HG03558 (cell line): Measurements from ENCODE around the gene EXOSC2.
"Not testable (repeated sequence)": the region's sequence is repeated elsewhere in the genome, so short reads cannot be mapped to it uniquely, and the experiment has no call there.

Source experiments
- ATAC-seq: cut with Tn5 transposase; IDR thresholded peaks from one replicate; pipeline ENCODE4 v1.9.1; 2021; ENCODE audit warnings: moderate number of reproducible peaks; ENCODE audit not compliant: unreplicated experiment; ENCODE audit errors: extremely low read depth

Gene EXOSC2

DNA sequence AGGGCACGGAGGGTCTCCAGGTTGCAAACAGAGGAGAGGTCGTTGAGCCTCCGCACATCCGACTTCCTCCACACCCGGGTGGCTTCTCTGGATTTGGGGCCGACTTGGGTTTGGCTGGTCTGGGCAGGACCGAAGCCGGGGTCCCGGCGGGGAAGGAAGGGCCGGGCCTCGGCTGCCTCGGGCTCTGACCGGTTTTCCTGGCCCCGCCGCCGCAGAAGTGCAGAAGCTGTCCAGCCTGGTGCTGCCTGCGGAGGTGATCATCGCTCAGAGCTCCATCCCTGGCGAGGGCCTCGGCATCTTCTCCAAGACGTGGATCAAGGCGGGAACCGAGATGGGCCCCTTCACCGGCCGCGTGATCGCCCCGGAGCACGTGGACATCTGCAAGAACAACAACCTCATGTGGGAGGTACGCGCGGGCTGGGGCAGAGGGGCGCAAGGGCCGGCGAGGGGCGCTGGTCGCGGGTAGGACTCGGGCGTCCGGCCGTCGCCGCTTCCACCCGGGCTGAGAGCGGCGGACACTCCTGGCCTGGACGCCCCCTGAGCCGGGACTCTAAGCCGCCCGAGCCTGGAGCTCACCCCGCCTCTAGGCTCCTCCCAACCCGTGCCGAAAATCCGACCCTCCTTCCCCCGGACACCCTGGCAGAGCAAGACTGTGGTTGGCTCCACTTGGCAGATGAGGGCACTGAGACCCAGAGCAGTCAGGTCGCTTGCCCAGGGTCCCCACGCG is 27.0 kb upstream of the EXOSC2 start:
- no peak for ATAC-seq

DNA sequence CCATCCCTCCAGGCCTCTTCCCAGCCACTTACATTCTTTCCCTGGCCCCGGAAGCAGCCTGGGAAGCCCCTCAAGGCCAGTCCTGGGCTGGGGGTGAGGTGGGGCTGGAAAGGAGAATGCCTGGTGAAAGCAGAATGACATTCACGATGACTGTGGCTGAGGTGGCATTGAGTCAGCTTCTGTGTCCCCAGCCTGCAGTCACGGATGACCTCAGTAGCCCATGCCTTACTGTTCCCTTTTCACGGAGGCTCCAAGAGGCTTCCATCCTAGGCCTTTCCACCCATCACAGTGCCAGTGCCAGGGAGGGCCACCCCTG is 26.5 kb upstream of the EXOSC2 start:
- ATAC-seq: no peak

DNA sequence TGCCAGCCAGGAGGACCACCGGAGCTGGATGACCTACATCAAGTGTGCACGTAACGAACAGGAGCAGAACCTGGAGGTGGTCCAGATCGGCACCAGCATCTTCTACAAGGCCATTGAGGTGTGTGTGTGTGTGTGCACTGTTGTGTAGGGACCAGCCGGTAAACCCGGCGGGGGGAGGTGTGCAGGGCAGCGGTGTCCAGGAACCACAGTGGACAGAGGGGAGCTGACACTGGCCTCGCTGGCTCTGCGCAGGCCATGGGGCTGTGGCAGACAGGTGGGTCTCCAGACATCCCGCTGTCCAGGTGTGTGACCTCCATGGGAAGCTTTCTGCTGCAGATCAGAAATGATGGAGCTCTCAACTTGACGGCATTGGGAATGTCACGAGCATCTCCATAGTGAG is 25.4 kb upstream of the EXOSC2 start:
- no peak for ATAC-seq

DNA sequence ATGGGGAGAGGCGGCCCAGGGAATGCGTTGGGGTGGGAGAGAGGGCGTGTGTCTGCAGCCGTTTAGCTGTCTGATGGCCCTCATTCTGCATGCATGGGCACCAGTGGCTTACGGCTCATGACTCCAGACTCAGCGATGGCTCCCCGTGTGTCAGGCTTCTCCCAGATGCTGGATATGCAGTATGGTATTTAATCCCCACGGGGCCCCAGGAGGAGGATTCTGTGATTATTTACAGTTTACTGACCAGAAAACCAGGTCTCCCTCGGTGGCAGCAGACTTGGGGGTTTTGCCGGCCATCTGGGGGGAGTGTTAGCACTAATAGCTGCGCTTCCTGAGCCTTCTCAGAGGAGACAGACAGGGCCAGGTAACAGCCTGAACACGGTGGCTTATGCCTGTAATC is 24.9 kb upstream of the EXOSC2 start:
- ATAC-seq: no peak

DNA sequence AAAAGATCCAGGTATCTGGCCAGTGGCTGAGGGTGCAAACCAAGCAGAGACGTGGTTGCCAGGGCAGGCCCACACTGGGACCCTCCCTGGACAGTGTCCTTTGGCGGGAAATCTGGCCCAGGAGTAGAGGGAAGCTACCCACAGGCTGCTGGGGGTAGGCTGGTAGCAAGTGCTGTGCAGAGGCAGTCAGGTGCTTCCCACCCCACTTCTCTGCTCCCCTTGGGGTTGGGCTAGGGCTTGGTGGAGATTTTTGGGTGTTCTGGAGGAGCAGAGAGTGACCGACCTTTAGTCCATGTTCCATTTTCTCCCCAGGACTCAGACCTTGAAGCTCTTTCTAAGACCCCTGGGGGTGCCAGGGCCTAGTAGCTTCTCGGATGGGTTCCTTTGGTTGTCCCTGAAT is 23.6 kb upstream of the EXOSC2 start:
- ATAC-seq: no peak

DNA sequence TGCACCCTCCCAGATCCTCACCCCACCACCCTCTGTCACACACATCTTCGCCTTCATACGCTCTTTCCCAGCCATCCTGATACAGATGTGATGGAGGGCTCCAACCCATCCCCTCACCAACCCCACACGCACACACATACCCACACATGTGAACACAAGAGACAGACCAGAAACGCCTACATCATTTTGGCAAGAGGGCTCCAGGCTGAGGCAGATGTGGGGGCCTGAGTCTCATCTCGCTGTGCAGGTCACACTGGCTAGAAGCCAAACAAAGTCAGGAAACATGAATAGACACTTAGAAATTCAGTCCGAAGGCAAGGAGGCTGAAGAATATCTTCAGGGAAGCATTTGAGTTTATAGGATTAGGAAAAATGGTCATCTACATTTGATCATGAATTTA is 22.9 kb upstream of the EXOSC2 start:
- no peak for ATAC-seq

DNA sequence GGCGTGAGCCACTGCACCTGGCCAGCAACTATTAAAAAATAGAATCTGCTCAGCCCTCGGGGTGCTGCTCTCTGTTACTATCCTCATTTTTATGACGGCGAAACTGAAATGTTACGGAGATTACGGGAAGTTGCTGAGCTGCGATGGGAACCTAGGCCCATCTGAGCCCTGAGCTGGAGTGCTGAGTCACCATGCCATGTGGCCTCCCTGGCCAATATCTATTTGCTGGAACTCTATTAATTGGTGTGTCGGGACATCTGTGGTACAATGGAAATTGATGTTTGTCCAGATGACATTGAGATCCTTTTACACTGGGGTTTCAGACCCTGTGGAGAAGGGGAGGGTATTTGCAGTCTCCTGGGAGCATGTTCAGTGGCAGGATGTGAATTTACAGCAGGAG is 21.1 kb upstream of the EXOSC2 start:
- no peak for ATAC-seq

DNA sequence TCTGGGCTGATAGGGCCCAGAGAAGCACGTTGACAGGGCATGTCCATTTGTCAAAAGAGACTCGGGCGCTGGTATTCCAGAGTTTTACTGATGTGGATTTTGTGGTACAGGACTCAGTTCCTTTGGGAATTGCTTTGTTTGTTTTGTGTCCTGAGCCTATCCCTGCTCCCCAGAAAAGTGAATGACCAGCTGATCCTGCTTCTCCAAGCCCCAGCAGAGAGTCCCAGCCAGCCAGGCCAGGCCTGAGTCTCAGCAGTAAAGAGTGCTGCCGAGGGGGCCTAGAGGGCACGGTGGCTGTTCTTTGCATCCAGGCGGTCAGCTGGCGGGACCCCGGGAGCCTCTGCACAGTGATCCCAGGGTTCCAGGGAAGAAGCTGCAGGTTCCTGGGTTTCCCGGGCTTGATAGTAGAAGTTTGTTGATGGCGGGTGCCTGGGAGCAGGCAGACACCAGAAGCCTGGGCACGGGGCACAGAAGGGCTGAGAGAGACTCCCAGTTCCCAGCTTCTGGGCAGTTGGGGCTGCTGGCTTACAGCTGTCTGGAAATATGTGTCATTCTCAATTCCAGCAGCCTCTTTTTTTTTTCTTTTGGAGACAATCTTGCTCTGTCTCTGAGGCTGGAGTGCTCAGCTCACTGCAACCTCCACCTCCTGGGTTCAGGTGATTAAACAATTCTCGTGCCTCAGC is 20.5 kb upstream of the EXOSC2 start:
- ATAC-seq: no peak

DNA sequence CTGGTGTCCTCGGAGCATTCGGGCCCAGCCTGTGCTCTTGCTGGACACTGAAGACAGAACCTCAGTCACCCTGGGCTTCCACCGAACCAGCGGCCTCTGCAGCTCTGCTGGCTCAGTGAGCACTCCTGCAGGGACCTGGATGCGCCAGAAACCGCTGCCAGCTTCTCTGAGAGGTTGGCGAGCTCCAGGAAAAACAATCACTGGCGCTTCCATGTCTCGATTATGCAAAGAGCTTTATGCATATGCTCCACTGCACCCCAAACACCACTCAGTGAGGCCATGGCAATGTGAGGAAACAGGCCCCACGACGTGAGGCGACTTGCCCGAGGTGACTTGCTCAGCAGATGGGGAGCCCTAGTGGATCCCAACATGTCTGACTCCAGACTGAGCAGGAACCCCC is 18.2 kb upstream of the EXOSC2 start:
- ATAC-seq: no peak

DNA sequence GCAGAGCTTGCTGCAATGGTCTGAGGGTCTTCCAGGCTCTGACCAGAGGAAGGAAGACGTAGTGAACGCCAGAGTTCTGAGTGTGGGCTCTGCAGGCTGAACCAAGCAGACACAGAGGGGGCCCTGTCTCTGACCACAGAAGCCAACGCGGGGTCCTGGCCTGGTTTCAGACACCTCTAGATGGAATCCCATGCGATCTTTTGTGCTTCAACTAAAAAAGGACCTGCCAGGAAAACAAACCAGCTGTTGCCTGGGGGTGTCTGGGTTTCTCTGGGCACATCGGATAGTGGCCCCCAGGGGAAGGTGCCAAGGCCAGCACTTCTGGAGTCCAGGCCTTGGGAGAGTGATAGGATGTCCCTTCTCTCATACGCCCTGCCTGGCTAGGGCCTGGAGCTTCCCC is 16.3 kb upstream of the EXOSC2 start:
- ATAC-seq: no peak

DNA sequence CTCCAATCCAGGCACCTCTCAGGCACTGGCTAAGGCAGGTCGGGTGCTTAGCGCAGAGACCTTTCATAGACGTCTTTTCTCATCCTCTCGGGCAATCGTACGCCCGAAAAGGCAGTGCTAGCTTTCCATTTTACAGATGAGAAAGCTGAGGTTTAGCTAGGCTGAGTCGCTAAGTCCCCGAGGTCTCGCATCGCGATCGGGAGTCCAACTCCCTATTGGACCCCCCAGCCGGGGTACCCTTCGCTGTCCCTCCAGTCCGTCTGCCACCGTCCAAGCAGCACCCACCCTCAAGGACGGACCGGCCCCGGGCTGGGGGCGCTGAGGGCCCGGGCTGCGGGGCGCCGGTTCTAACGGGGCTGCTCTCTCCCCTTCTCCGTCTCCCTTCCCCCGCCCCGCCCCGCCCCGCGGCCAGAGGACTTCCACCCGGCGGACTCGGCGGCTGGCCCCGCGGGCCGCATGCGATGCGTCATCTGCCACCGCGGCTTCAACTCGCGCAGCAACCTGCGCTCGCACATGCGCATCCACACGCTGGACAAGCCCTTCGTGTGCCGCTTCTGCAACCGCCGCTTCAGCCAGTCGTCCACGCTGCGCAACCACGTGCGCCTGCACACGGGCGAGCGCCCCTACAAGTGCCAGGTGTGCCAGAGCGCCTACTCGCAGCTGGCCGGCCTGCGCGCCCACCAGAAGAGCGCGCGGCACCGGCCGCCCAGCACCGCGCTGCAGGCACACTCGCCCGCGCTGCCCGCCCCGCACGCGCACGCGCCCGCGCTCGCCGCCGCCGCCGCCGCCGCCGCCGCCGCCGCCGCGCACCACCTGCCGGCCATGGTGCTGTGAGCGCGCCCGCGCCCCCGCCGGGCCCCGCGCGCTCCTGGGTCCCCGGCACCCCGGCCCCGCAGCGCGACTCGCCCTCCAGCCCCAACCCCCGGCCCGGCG is 12.5 kb upstream of the EXOSC2 start:
- peak; percentile 45 for ATAC-seq

DNA sequence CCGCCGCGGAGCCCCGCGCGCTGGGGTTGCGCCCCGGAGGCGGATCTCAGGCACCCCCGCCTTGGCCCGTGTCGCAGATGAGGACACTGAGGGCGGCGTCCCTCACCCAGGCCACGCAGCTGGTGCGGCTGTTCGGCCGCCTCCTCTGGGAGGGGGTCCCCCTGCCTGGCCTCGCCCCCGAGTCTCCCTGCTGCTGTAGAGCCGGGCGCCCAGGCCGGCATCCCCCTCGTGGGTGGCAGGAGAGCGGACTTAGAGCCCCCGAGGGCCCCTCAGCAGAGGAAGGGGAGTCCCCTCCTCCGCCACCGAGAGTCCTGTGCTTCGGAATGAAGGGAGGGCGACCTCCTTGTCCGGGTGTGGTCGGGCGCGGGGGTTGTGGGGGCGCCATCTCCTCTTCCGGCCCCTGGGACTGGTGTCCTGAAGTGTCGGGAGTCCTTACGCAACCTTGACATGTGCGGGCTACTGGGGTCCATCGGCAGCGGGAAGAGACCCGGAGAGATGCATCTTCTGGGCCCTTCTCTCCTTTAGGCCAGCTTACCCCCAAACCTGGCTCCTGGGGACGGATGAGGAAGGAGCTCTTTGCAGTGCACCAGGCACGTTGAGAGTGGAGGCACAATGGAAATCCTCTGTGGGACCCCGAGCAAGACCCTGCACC is 11.7 kb upstream of the EXOSC2 start:
- ATAC-seq: no peak

DNA sequence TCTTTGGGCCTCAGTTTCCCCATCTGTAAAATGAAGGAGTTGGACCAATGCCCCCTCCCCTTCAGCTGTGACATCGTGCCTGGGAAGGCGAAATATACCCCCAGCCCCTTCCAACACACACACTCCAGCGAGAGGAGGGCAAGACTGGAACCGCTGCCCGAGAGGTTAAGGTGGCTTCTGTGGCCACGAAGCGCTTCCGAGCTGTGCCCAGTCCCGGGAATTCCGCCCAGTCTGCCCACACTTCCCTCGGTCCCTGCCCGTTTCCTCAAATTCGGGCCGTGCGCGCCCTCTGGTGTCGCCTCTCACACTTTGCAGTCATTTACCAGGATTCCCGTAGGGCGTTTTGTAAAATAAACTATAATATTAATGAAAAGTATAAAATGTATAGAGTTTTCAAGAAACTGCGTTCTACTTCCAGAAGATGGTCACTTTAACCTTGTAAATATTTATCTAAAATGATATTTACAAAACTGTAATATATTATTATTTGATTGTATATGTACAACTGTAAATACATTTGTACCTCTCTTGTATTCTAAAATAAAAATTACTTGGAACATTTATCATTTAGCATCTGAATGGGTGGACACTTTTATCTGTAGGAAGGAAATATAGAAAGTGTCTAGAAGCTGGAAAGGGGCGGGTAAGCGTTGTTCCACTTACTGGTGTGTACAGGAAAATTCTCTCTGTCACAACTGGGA is 11.0 kb upstream of the EXOSC2 start:
- no peak for ATAC-seq

DNA sequence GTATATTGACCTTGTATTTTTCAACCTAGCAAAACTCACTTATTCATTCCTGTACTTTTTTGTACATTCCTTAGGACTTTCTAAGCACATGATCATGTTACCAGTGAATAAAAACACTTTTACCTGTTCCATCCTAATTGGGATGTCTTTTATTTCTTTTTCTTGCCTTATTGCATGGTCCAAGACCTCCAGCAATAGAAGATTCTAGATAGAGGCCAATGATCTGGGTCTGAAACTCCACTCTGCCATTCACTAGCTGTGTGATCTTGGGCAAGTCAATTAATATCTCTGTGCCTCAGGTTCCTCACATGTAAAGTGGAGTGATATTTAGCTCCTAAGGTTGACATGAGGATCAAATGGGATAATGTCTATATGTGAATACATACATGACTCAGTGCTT is 8.5 kb upstream of the EXOSC2 start:
- ATAC-seq: no peak

DNA sequence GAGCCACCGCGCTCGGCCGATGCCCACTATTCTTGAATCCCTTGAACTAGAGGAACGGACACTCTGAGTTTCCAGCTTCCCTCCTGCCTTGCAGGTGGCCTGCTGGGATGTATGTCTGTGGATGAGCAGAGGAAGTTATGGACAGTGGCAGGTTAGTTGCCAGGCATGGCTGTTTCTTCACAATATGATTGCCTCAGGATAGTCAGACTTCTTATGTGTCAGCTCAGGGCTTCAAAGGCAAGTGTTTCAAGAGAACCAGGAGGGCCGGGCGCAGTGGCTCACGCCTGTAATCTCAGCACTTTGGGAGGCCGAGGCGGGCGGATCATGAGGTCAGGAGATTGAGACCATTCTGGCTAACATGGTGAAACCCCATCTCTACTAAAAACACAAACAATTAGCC is 7.6 kb upstream of the EXOSC2 start:
- not testable (repeated sequence) for ATAC-seq

DNA sequence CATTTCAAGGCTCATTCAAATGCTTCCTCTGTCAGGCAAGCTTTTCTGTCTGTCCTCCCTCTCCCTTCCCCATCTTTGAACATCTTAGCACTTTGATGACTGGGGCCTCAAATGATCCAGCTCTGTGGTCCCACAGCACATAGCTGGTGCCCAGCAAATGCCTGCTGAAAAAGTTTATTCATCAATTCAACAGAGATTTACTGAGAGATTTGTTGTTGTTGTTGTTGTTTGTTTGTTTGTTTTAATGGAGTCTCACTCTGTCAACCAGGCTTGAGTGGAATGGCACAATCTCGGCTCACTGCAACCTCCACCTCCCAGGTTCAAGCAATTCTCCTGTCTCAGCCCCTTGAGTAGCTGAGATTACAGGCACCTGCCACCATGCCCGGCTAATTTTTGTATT is 6.0 kb upstream of the EXOSC2 start:
- no peak for ATAC-seq

DNA sequence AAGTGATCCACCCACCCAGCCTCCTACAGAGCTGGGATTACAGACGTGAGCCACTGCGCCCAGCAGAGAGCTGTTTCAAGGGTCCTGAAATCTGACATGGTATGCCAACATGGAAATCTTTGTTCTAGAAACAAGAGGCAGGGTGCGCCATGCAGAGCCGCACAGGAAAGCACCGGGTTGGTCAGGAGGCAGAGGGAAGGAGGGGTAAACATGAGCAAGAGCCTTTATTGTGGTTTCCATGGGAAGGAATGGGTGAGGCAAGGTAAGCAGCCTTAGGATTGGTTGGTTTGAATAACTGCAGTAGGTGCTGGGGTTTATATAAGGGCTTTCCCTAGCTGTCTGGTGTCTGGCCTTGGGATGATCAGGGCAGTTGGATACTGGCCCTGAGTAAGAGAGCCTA is 5.5 kb upstream of the EXOSC2 start:
- no peak for ATAC-seq

DNA sequence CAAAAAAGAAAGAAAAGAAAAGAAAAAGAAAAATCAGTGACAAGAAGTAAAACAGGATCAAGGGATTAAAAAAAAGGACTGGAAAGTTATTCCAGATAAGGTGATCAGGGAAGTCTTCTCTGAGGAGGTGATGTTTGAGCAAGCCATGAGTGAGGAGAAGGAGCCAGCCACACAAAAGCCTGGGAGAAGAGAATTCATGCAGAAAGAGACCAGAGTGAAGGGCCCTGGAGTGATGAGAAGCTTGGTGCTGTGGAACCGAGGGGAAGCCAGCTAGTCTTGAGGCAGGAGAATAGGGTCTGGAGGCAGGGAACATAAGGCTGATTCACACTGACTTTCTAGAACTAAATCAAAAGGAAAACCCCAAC is 4.0 kb upstream of the EXOSC2 start:
- ATAC-seq: no peak

DNA sequence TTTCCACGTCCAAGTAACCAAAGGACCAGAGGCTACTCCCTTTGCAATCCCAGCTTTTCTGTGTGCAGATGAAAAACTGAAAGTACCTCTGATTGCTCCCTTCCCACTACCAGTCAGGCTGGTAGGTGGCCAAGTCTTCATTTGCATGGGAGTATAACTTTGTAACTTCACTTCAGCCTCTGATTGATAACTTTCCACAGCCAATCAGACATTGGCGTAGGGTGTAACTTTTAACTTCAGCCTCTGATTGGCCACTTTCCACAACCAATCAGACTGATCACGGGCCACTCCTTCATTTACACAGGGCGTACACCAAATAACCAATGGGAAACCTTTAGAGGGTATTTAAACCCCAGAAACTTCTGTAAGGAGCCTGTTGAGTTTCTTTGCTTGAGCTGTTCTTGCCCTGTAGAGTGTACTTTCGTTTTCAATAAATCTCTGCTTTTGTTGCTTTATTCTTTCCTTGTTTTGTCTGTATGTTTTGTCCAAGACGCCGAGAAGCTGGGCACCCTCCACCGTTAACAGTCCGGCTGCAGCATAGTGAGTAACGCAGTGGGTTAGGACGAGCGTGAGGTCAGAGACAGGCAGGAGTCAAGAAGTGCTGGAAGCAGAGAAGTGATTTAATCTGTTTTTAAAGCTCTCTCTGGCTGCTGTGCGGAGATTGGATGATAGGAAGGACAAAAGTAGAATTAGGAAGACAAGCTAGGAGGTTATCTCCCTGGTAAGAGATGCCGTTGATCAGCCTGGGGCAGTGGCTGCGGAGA is 3.5 kb upstream of the EXOSC2 start:
- no peak for ATAC-seq

DNA sequence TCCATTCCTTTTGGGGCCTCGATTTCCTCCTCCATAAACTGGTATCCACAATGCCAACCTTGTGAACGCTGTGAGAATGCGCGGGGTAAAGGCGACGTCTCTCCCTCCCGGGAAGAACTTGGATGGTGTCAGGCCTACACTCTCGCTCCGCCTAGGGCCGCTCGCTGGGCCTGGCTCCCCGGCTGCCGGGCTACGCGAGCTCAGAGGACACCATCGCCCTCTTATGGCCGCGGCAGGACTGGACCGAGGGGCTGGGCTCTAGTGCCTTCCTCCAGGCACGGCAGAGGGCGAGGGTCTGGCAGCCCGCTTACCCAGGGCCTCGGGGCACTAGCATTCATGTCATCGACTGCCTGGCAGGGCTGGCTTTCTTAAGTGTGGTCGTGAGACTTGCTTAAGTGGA is 1.3 kb upstream of the EXOSC2 start:
- no peak for ATAC-seq
